ENCODE measurements around the gene TOB1. TPM values are rescaled to one million over a fixed set of nuclear protein-coding genes. Genes with fewer than 3 reads are reported as not detected.

TOB1 gene
- total RNA-seq, 2 donors from 2014 or later = 19.8 to 24.3 TPM

DNA sequence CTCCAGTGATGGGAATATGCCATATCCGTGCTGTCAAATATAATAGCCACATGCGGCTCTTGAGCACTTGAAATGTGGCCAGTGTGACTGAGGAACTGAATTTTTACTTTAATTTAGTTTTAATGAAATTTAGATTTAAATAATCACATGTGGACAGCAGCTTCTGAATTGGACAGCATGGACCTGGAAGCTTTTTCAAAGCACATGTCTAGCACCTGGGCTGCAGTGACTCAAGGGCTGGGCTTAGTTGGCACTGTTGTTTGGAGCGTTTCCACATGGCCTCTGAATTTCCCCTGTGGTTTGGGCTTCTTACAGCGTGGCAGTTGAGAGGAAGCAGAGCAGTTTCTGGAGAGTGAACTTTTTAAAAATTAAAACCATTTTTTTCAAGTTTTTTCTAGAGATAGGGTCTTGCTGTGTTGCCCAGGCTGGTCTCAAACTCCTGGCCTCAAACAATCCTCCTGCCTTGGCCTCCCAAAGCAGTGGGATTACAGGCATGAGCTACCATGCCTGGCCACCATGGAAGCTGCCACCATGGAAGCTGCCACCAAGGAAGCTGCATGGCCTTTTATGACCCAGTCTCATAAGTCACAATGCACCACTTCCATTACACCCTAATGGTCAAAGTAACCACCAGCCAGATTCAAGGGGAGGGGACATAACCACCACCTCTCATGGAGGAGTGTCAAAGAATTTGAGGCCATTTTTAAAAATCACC, 6.7 kb upstream of the TOB1 start:
- ATAC-seq (ENCODE audit: insufficient number of reproducible peaks, low FRiP score, low read depth) = no peak

DNA sequence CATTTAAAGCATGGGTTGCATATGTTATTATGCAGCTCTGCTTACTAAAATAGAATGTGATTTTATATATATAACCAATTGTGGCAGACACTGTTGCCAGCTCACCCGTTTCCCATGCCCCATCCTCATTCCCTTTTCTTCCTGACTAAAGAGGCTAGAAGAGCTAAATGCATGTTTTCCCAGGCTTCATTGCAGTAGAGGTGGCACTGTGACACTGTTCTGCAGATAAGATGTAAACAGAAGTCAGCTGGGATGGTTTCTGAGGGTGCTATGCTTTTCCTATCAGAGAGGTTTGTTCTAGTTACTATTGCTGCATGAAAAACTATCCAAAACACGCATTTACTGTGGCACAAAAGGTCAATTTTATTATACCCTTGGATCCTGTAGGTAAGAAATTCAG, 5.7 kb upstream of the TOB1 start:
- TF ChIP-seq, protein P1, sequence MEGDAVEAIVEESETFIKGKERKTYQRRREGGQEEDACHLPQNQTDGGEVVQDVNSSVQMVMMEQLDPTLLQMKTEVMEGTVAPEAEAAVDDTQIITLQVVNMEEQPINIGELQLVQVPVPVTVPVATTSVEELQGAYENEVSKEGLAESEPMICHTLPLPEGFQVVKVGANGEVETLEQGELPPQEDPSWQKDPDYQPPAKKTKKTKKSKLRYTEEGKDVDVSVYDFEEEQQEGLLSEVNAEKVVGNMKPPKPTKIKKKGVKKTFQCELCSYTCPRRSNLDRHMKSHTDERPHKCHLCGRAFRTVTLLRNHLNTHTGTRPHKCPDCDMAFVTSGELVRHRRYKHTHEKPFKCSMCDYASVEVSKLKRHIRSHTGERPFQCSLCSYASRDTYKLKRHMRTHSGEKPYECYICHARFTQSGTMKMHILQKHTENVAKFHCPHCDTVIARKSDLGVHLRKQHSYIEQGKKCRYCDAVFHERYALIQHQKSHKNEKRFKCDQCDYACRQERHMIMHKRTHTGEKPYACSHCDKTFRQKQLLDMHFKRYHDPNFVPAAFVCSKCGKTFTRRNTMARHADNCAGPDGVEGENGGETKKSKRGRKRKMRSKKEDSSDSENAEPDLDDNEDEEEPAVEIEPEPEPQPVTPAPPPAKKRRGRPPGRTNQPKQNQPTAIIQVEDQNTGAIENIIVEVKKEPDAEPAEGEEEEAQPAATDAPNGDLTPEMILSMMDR (IDR thresholded peaks at IDR 0.05) = no peak
- Histone ChIP-seq H3K4me1 (ENCODE audit: control insufficient read depth in 1 of 2, low read depth in 2 of 2) (peaks cover 17 to 43% of the 10 kb centered on the region in 2 donors), H3K27ac (no peak overlapping the region), H3K4me3 (no peak overlapping the region), H3K36me3 (no peaks in the 10 kb centered on the region), H3K9me3 (no peaks in the 10 kb centered on the region), H3K27me3 (replicated peaks; ENCODE audit: insufficient read depth) (no peaks in the 10 kb centered on the region)
- no peak for DNase-seq (ENCODE audit: low spot score)
- no peak for ATAC-seq (ENCODE audit: insufficient number of reproducible peaks, low FRiP score, low read depth)

More for the DNA sequence above, 6.7 kb upstream of the TOB1 start:
- no peak overlapping the region for H3K27ac ChIP-seq
- peaks cover 17 to 43% of the 10 kb centered on the region in 2 donors for H3K4me1 ChIP-seq (ENCODE audit: control insufficient read depth in 1 of 2, low read depth in 2 of 2)
- TF ChIP-seq, protein P1 (IDR thresholded peaks at IDR 0.05) = no peak
- no peaks in the 10 kb centered on the region for H3K9me3 ChIP-seq
- no peaks in the 10 kb centered on the region for H3K27me3 ChIP-seq (replicated peaks; ENCODE audit: insufficient read depth)
- H3K36me3 ChIP-seq = no peaks in the 10 kb centered on the region
- no peak for DNase-seq (ENCODE audit: low spot score)
- H3K4me3 ChIP-seq = no peak overlapping the region

DNA sequence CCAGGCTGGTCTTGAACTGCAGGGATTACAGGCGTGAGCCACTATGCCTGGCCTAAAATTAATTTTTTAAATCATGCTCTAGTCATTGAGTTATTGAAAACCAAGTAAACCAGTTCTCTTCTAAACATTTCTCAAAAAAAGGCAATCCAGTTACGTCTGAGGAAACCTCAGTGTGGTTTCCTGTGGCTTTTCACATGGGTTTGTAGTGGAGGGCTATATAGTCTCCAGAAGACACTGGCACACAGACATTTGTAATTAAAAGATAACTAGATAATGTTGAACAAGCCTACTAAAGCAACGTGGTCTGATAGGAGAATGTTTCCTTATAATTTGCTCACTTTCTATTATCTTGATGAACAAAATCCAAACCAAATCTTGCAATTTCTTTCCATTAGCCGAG, 5.2 kb upstream of the TOB1 start:
- Histone ChIP-seq H3K36me3 (no peaks in the 10 kb centered on the region), H3K4me1 (ENCODE audit: control insufficient read depth in 1 of 2, low read depth in 2 of 2) (peaks cover 17 to 43% of the 10 kb centered on the region in 2 donors), H3K27ac (no peak overlapping the region), H3K9me3 (no peaks in the 10 kb centered on the region), H3K27me3 (replicated peaks; ENCODE audit: insufficient read depth) (no peaks in the 10 kb centered on the region), H3K4me3 (no peak overlapping the region)
- no peak for ATAC-seq (ENCODE audit: insufficient number of reproducible peaks, low FRiP score, low read depth)
- no peak for DNase-seq (ENCODE audit: low spot score)
- TF ChIP-seq, protein P1 (IDR thresholded peaks at IDR 0.05) = no peak

DNA sequence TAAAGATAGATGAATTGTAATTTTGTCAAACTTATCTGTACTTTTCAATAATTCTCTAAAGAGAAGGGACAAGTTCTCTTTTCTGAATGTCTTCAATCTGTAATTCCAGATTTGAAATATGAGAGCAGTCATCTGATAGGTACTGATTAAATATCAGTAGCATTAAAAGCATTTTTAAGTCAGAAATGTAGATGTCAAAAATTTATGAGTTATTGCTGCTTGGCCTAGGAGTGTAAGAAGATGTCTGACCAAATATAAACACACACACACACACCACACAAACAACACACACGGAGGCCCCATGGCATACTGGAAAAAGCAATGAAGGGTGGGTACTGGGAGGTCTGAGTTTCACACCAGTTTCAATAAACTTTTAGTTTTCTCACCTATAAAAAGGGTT, 2.4 kb upstream of the TOB1 start:
- TF ChIP-seq, protein P1 (IDR thresholded peaks at IDR 0.05) = no peak
- H3K27ac ChIP-seq = peak overlapping the region; percentile 99
- peaks cover 17 to 49% of the 10 kb centered on the region in 2 donors for H3K4me1 ChIP-seq (ENCODE audit: control insufficient read depth in 1 of 2, low read depth in 2 of 2)
- no peaks in the 10 kb centered on the region for H3K36me3 ChIP-seq
- ATAC-seq (ENCODE audit: insufficient number of reproducible peaks, low FRiP score, low read depth) (no peak), DNase-seq (ENCODE audit: low spot score) (no peak)
- no peaks in the 10 kb centered on the region for H3K27me3 ChIP-seq (replicated peaks; ENCODE audit: insufficient read depth)
- no peaks in the 10 kb centered on the region for H3K9me3 ChIP-seq
- peak overlapping the region; percentile 88 for H3K4me3 ChIP-seq

DNA sequence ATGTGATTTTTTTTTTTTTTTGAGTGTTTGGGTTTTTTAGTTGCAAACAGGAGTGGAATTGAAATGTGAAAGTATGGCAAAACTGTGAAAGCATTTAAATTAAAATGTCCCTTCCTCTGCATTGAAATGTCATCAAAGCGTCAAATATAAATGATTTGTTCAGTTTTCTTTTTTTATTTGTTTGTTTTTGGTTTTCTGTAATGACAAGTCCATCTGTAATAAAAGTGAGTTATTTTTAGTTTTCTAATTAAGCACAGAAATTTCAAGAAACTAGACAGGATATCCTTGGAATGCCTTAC, 1.9 kb upstream of the TOB1 start:
- H3K9me3 ChIP-seq = no peaks in the 10 kb centered on the region
- ATAC-seq (ENCODE audit: insufficient number of reproducible peaks, low FRiP score, low read depth) (no peak), DNase-seq (ENCODE audit: low spot score) (no peak)
- peak overlapping the region; percentile 88 for H3K4me3 ChIP-seq
- H3K27me3 ChIP-seq (replicated peaks; ENCODE audit: insufficient read depth) = no peaks in the 10 kb centered on the region
- no peaks in the 10 kb centered on the region for H3K36me3 ChIP-seq
- H3K4me1 ChIP-seq (ENCODE audit: control insufficient read depth in 1 of 2, low read depth in 2 of 2) = peaks cover 17 to 50% of the 10 kb centered on the region in 2 donors
- TF ChIP-seq, protein P1 (IDR thresholded peaks at IDR 0.05) = no peak
- H3K27ac ChIP-seq = peak overlapping the region; percentile 99
